K562 (cell line): Measurements from ENCODE around the gene TCAP. TPM values are rescaled to one million over a fixed set of nuclear protein-coding genes. Genes with fewer than 3 reads are reported as not detected.

Experiments
- ADNP ChIP-seq: fragments of 200-800 bp; sonication (Bioruptor generic); IDR thresholded peaks from 2 replicates; pipeline ENCODE4 v1.6.1; 2016; ENCODE audit warnings: missing genetic modification characterization, missing compliant biosample characterization
- ELF4 ChIP-seq: fragments of 450-650 bp; formaldehyde crosslinking; IDR thresholded peaks from 2 replicates; pipeline ENCODE4 v1.4.0; 2022; ENCODE audit warnings: missing genetic modification characterization
- FOSL1 ChIP-seq: fragments of 200-800 bp; sonication (Bioruptor generic); conservative IDR thresholded peaks from 2 replicates; pipeline ENCODE4 v1.6.1; 2016; ENCODE audit warnings: missing genetic modification characterization, missing compliant biosample characterization
- HDAC8 ChIP-seq: fragments of 450-650 bp; IDR thresholded peaks from 2 replicates; pipeline ENCODE4 v1.6.1; 2016; ENCODE audit warnings: mild to moderate bottlenecking, missing genetic modification characterization, moderate library complexity, missing compliant biosample characterization
- HNRNPLL ChIP-seq: fragments of 200-400 bp; formaldehyde crosslinking; IDR thresholded peaks from 2 replicates; pipeline ENCODE4 v1.6.1; 2017; ENCODE audit warnings: low read length, low read depth, mild to moderate bottlenecking; ENCODE audit not compliant: poor library complexity, severe bottlenecking
- JUN ChIP-seq, 2 experiments: sonication (generic) in 1 of 2; formaldehyde crosslinking in 1 of 2; IDR thresholded peaks; 2 replicates each; pipeline versions ENCODE4 v1.6.1 to v1.8.0; 2012 to 2022; ENCODE audit warnings: borderline replicate concordance in 2 of 2, mild to moderate bottlenecking in 2 of 2, improper control_type of control experiment in 1 of 2, low read depth in 1 of 2, low read length in 1 of 2, missing genetic modification reagents in 1 of 2
- PCBP2 ChIP-seq: fragments of 200-400 bp; formaldehyde crosslinking; IDR thresholded peaks from 2 replicates; pipeline ENCODE4 v1.6.1; 2018; ENCODE audit warnings: low read length, low read depth, mild to moderate bottlenecking, moderate library complexity; ENCODE audit not compliant: poor library complexity, severe bottlenecking
- POLR2H ChIP-seq: IDR thresholded peaks from 2 replicates; pipeline ENCODE4 v1.6.1; 2016; ENCODE audit warnings: missing genetic modification characterization, low read depth, mild to moderate bottlenecking, control low read depth, missing compliant biosample characterization, moderate library complexity
- RFX5 ChIP-seq: IDR thresholded peaks from 2 replicates; pipeline ENCODE4 v1.6.1; 2011; ENCODE audit warnings: low read depth, mild to moderate bottlenecking, improper control_type of control experiment, low read length
- SRSF7 ChIP-seq: fragments of 200-400 bp; formaldehyde crosslinking; optimal IDR thresholded peaks from 2 replicates; pipeline ENCODE3; 2017; ENCODE audit warnings: mild to moderate bottlenecking, low read depth, low read length
- THRAP3 ChIP-seq: fragments of 450-650 bp; IDR thresholded peaks from 2 replicates; pipeline ENCODE4 v1.6.1; 2016; ENCODE audit warnings: mild to moderate bottlenecking, inconsistent platforms, borderline replicate concordance
- THRB ChIP-seq: fragments of 450-650 bp; formaldehyde crosslinking; conservative IDR thresholded peaks from 2 replicates; pipeline ENCODE4 v1.4.0; 2022; ENCODE audit warnings: mild to moderate bottlenecking, missing genetic modification characterization
- ZBTB40 ChIP-seq, 2 experiments: fragments of 450-650 bp in 1 of 2; sonication (generic) in 1 of 2; formaldehyde crosslinking in 1 of 2; IDR thresholded peaks; 2 replicates each; pipeline versions ENCODE4 v1.7.1 to v1.9.0; 2016 to 2022; ENCODE audit warnings: inconsistent platforms in 1 of 2, mild to moderate bottlenecking in 1 of 2, missing genetic modification reagents in 1 of 2
- ZNF12 ChIP-seq: sonication (generic); formaldehyde crosslinking; IDR thresholded peaks from 2 replicates; pipeline ENCODE4 v1.4.0; 2020; ENCODE audit warnings: mild to moderate bottlenecking, missing genetic modification reagents
- ZNF175 ChIP-seq: fragments of 200-800 bp; sonication (Bioruptor generic); IDR thresholded peaks from 2 replicates; pipeline ENCODE4 v1.6.1; 2016; ENCODE audit warnings: low read depth, mild to moderate bottlenecking, missing genetic modification characterization, missing compliant biosample characterization
- ZNF551 ChIP-seq: fragments of 250-450 bp; sonication (Bioruptor Pico); IDR thresholded peaks from 2 replicates; pipeline ENCODE4 v1.5.0; 2021; ENCODE audit warnings: mild to moderate bottlenecking, moderate library complexity
- ZNF57 ChIP-seq: fragments of 450-650 bp; formaldehyde crosslinking; IDR thresholded peaks from 2 replicates; pipeline ENCODE4 v1.4.0; 2020; ENCODE audit warnings: mild to moderate bottlenecking, moderate library complexity
- ZNF830 ChIP-seq: fragments of 250-450 bp; sonication (Bioruptor Pico); IDR thresholded peaks from 2 replicates; pipeline ENCODE4 v1.5.0; 2021; ENCODE audit warnings: mild to moderate bottlenecking
- polyA plus RNA-seq, 8 experiments: library from polyadenylated mRNA; depleted of rRNA in 4 of 8; stranded (reverse) in 5 of 8; unstranded in 3 of 8; fragments of >200 nt; fragmentation: Nextera tagmentation in 2 of 8; fragmentation: Illumina TruSeq in 1 of 8; extraction: Ambion mirVana in 2 of 8; extraction: Trizol in 1 of 8; gene quantifications; 2 replicates each; pipeline versions ENCODE4 v1.2.1 to v1.2.3, GENCODE V29; 2011 to 2014; ENCODE audit warnings: inconsistent platforms in 1 of 8, missing spikeins in 1 of 8
- total RNA-seq, 7 experiments: library from RNA; depleted of rRNA in 6 of 7; stranded (reverse); fragments of >200 nt in 6 of 7; fragmentation: Illumina TruSeq in 2 of 7; extraction: Trizol in 2 of 7; gene quantifications; 2 replicates each; pipeline versions ENCODE4 v1.2.1 to v1.2.3, GENCODE V29; 2011 to 2021; ENCODE audit warnings: low replicate concordance in 1 of 7

The TCAP gene
- total and polyA plus RNA-seq, 9 of the 15 experiments (the other 6 are each of a cell fraction or from before 2014, with no cell fraction given) = 0.33 to 1.4 (median 0.82) TPM; not detected in 2

- TF ChIP-seq ELF4 (CRISPR knock-in tag) (no peak), ZNF551 (CRISPR knock-in tag) (no peak), THRB (no peak), THRAP3 (no peak), HDAC8 (tag) (no peak), RFX5 (no peak), PCBP2 (no peak), ZNF830 (CRISPR knock-in tag) (no peak), ZNF175 (no peak), HNRNPLL (no peak), ZBTB40 (IDR thresholded peaks at IDR 0.05) (no peak), ZBTB40 (CRISPR knock-in tag; IDR thresholded peaks at IDR 0.05) (no peak), JUN (IDR thresholded peaks at IDR 0.05; ENCODE audit: borderline replicate concordance, low read depth, low read length) (no peak), JUN (CRISPR knock-in tag; IDR thresholded peaks at IDR 0.05; ENCODE audit: borderline replicate concordance) (no peak), SRSF7 (no peak), FOSL1 (no peak), ZNF57 (CRISPR knock-in tag) (no peak), ADNP (tag) (peak; percentile 91), ZNF12 (CRISPR knock-in tag) (no peak), POLR2H (tag) (no peak)
Measured at GRCh38 chr17:39676198-39676819, 11.2 kb downstream of the TCAP start (continued).
